Endometrial microvascular endothelial cells (primary cell): ENCODE data around the gene DCAF6. TPM values are rescaled to one million over a fixed set of nuclear protein-coding genes. Genes with fewer than 3 reads are reported as not detected.
"Not testable (repeated sequence)": the region's sequence is repeated elsewhere in the genome, so short reads cannot be mapped to it uniquely, and the experiment has no call there.

Experiments used
- in situ Hi-C: cut with HindIII; loops from 2 replicates; pipeline ENCODE4 v1.10.0; 2017; ENCODE audit warnings: low sequenced_read_pairs, low pct_unique_long_range_greater_than_20kb; ENCODE audit errors: inconsistent ontology term
- total RNA-seq: library from RNA; depleted of rRNA; stranded (reverse); fragments of >200 nt; gene quantifications from one replicate; pipeline ENCODE4 v1.2.3, GENCODE V29; 2015; ENCODE audit errors: inconsistent ontology term

The DCAF6 gene
- total RNA-seq, 1 donor from 2014 or later = 38.3 TPM

DNA sequence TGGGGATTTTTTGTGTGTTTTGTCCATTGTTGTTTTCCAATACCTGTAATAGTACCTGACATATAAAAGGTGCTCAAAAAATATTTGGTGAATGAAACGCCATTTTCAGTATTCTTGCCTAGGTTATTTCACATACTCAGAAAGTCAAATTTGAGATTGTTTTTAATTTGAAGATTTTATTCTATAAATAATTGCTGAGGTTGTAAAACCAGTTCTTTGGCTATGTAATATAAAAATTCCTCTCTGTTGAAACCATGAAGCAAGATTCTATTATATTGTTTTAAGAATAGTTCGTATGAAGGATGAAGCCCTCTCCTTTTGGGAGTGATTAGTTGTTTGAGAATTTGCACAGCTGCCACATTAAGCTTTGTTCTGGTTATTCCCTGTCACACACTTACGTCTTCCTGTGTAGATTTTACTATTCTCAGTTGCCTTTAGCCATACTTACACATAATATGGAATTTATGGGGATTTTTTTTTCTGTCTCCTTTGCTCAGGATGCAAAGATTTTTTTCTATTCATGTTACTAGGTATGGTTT, 60.6 kb downstream of the DCAF6 start:
- in situ Hi-C loops = no loop called here

DNA sequence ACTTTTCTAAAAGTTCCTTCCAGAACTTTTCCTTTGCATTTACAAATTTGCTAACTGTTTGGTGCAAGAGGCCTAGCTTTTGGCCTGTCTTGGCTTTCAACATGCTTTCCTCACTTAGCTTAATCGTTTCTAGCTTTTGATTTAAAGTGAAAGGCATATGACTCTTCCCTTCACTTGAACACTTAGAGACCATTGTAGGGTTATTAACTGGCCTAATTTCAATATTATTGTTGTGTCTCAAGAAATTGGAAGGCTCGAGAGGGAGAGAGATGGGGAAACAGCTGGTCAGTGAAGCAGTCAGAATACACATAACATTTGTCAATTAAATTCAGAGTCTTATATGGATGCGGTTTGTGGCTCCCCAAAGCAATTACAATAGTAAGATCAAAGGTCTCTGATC, 63.4 kb downstream of the DCAF6 start:
- in situ Hi-C loops = no loop called here

GRCh38 chr1:168000656-168001055, 64.2 kb downstream of the DCAF6 start:
- in situ Hi-C loops = no loop called here

DNA sequence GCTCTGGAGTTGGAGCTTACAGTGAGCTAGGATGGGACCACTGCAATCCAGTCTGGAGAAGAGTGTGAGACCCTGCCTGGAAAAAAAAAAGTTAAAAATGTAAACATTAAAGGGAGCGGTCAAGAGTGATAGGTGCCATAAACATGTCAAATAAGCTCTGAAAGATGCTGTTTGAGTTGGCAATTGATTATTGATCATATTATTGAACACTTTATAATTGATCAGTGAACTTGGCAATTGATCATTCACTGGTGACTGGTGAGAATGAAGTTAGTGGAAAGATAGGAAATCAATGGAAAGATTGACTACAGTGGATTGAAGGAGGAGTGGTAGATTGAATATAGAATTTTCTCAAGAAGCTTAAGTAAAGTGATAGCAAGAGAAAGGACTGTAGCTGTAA, 64.7 kb downstream of the DCAF6 start:
- in situ Hi-C loops = no loop called here

DNA sequence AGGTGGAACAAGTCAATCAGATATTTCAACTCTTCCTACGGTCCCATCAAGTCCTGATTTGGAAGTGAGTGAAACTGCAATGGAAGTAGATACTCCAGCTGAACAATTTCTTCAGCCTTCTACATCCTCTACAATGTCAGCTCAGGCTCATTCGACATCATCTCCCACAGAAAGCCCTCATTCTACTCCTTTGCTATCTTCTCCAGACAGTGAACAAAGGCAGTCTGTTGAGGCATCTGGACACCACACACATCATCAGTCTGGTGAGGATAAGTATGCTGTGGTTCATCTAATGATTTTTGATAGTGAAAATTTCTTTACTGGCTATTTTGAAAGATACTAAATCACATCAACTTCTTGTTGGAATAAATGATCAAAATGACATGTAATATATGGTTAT, 68.0 kb downstream of the DCAF6 start:
- in situ Hi-C loops = no loop called here

DNA sequence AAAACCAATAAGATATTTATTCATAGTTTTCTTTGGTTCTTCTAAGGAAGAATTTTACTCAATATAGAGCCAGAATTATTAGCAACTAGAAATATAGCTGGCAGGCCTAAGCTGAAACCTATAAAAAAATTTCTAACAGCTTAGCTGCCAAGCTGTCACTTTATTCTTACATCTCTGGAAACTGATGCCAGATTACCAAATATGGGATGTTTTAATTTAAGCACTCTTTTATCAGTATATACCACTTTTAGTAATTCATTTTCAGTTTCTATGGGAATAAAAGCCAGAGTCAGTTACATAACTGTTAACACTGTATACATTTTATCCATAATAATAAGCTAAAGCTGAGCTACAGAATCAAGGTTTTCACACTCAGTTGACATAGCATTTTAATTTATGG, 69.0 kb downstream of the DCAF6 start:
- in situ Hi-C loops = no loop called here

GRCh38 chr1:168007691-168008090, 71.2 kb downstream of the DCAF6 start:
- in situ Hi-C loops = no loop called here

- in situ Hi-C loops = no loop called here
These were observed 72.1 kb downstream of the DCAF6 start for GRCh38 chr1:168008595-168008994.

- in situ Hi-C loops = no loop called here
These were observed 72.8 kb downstream of the DCAF6 start for GRCh38 chr1:168009322-168009721.

- in situ Hi-C loops = no loop called here
These were observed 82.9 kb downstream of the DCAF6 start for GRCh38 chr1:168019407-168019806.

- in situ Hi-C loops = no loop called here
These were observed 94.7 kb downstream of the DCAF6 start for GRCh38 chr1:168031198-168031597.

GRCh38 chr1:168031627-168032026, 95.1 kb downstream of the DCAF6 start:
- in situ Hi-C loops = no loop called here

DNA sequence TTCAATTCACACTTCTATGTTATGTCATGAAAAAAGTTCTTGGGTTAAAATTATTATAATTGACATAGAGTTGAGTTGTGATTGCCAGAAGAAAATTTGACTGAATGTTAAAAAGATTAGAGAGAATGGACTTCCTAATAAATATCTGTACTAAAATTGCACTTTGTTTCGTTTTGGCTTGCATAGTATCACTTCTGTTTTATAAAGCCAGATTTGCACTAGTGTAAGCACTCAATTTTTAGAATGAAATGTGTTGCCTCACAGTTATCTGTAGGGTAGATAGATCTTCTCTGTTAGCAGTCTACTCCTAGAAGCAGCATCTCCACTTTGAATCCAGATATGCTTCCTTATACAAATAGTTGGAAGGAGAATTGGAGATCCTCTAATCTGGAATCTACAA, 95.5 kb downstream of the DCAF6 start:
- in situ Hi-C loops = no loop called here

GRCh38 chr1:168035345-168035744, 98.9 kb downstream of the DCAF6 start:
- in situ Hi-C loops = no loop called here

DNA sequence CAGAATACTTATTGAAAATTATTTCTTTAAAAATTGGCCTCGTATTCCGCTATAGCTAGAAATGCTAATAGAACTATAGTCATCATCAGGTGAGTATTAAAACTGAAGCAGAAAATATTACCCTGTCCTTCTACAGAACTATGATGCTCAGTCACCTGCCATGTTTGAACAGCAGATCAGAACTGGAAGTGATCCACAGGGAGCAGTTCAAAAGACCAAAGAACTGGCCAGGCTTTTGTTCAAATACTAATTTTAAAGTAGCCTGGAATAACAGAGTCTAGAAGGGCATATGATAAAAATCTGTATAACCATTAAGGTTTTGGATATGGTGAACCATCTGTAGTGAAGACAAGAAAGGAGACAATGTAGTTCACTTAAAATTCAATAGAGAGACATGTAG, 105.9 kb downstream of the DCAF6 start:
- in situ Hi-C loops = no loop called here

DNA sequence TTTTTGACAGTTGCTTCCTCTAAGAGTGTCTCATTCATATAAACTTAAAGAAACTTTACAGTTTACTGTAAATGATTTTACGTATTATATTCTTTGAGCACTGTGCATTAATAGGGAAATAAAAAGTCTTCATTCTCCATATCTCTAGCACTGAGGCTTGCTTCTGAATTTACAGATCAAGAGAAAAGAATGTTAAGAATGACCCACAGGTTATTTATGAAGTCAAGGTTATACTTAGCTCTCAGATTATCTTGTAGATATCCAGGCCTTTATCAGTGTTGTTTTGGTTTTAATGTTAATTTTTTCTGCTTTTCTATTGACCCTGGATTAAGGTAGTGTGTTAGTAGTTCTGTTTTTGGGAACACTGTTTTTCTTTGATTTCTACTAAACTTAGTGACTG, 108.8 kb downstream of the DCAF6 start:
- in situ Hi-C loops = no loop called here

- in situ Hi-C loops = no loop called here
These were observed 113.8 kb downstream of the DCAF6 start for GRCh38 chr1:168050307-168050706.

- in situ Hi-C loops = no loop called here
These were observed 114.4 kb downstream of the DCAF6 start for GRCh38 chr1:168050880-168051279.

DNA sequence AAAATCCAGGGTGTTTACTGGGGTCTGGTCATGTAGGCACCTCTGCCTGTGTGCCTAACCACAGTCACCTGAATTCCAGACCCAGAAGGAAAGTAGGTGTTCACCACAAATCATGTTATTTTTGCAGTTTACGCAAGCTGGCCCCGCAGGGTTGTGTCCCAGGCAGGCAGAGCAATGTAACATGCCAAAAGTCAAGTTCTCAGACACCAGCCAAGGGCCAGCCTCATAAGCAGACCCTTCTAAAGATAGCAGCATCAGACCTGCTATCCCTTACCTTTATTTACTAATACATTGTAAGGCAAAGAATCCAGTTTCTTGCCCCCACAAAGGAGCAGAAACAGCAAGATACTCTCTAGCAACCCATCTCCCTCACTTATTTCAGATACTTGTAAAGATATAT, 117.2 kb downstream of the DCAF6 start:
- in situ Hi-C loops = no loop called here

DNA sequence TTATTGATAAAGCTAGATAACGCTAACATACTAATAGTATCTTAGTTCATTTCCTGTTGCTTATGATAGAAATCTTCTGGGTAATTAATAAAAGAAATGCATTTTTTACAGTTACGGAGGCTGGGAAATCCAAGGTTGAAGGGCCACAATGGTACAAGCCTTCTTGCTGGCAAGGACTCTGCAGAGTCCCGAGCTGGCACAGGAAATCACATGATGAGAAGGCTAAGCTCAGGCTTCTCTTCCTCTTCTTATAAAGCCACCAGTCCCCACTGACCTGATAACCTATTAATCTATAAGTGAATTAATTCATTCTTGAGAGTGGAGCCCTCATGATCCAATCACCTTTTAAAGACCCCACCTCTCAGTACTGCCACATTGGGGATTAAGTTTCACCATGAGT, 117.6 kb downstream of the DCAF6 start:
- in situ Hi-C loops = no loop called here

DNA sequence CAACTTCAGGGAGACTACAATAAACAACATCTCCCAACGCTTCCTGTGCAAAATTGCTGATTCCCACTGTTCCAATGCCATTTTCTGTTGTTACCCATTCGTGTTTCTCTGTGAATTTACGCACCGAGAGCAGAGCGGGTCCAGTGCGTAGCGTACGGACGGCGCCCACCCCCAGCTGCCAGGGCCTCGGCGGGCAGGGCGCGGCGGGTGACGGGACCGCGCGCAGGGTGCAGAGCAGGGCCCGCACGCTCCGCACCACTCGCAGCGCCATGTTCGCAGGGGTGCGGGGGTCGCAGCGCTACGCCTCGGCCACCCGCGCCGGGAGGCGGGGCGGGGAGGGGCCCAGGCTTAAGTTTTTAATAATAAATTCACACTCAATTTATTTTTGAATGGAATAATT, 119.7 kb downstream of the DCAF6 start:
- in situ Hi-C loops = not testable (repeated sequence)

- in situ Hi-C loops = no loop called here
These were observed 120.9 kb downstream of the DCAF6 start for GRCh38 chr1:168057355-168057754.
